Stomach (tissue), 4 donors: ENCODE data around the gene RANBP3.

Experiments used
- EP300 ChIP-seq: sonication (generic); formaldehyde crosslinking; IDR thresholded peaks from one replicate; pipeline ENCODE4 v1.6.1; 2017; ENCODE audit warnings: antibody characterized with exemption
- POLR2A ChIP-seq, 4 donors: fragments of 450-650 bp; IDR thresholded peaks; one replicate each; pipeline ENCODE4 v1.6.1; 2016; ENCODE audit warnings: antibody characterized with exemption in 4 of 4, control low read depth in 2 of 4, mild to moderate bottlenecking in 1 of 4, moderate library complexity in 1 of 4
- POLR2AphosphoS5 ChIP-seq, 3 donors: sonication (generic); formaldehyde crosslinking; IDR thresholded peaks; one replicate each; pipeline ENCODE4 v1.6.1; 2016; ENCODE audit warnings: antibody characterized with exemption in 3 of 3
- TF ChIP-seq, protein P1 (sequence below), 7 experiments: fragments of 450-650 bp in 4 of 7; fragments of 200-600 bp in 3 of 7; sonication (generic) in 3 of 7; IDR thresholded peaks; one replicate each; pipeline ENCODE4 v1.5.1; 2016 to 2019; ENCODE audit warnings: antibody characterized with exemption in 7 of 7, control low read depth in 2 of 7, mild to moderate bottlenecking in 1 of 7

DNA sequence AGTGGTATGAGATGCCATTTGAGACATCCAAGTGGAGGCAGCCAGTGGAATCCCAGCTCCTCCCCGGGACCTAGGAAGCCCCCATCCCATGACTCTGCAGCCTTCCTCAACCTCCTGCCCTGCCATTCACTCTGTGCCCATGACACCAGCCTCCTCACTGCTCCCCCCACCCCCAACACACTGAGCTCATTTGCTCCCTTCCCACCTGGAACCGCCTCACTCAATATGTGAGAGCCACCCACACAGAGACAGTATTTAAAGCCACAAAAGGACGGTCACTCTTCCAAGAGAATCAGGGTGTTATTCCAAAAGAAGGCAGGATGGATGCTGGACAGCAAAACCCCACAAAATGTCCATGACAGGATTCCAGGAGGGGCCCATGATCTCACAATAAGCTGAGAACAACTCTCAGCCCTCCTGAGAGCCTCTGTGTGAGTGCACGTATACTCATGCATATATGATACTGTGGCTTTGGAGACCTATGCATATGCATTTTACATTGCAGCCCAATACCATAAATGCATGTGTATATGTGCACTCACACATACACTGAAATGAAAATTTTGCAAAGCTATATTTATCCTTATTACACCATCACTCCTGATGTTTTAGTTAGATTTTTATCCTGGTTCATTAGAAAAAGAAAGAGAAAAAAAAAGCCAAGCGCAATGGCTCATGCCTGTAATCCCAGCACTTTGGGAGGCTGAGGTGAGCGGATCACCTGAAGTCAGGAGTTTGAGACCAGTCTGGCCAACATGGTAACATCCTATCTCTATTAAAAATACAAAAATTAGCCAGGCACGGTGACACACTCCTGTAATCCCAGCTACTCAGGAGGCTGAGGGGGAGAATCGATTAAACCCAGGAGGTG is 10.8 kb upstream of the RANBP3 start:
- TF ChIP-seq, protein P1, sequence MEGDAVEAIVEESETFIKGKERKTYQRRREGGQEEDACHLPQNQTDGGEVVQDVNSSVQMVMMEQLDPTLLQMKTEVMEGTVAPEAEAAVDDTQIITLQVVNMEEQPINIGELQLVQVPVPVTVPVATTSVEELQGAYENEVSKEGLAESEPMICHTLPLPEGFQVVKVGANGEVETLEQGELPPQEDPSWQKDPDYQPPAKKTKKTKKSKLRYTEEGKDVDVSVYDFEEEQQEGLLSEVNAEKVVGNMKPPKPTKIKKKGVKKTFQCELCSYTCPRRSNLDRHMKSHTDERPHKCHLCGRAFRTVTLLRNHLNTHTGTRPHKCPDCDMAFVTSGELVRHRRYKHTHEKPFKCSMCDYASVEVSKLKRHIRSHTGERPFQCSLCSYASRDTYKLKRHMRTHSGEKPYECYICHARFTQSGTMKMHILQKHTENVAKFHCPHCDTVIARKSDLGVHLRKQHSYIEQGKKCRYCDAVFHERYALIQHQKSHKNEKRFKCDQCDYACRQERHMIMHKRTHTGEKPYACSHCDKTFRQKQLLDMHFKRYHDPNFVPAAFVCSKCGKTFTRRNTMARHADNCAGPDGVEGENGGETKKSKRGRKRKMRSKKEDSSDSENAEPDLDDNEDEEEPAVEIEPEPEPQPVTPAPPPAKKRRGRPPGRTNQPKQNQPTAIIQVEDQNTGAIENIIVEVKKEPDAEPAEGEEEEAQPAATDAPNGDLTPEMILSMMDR (IDR thresholded peaks at IDR 0.05) = no peak
- TF ChIP-seq POLR2A (IDR thresholded peaks at IDR 0.05) (no peak), POLR2AphosphoS5 (IDR thresholded peaks at IDR 0.05) (no peak), EP300 (no peak)
